Common myeloid progenitor, CD34-positive (primary cell): ENCODE data around the gene NUP133.
"Not testable (repeated sequence)": the region's sequence is repeated elsewhere in the genome, so short reads cannot be mapped to it uniquely, and the experiment has no call there.

Experiments used
- CTCF ChIA-PET: fragments of 350-600 bp; sonication (Branson Sonifier 250); formaldehyde crosslinking; loops from one replicate; lab custom pipeline; 2021; ENCODE audit warnings: antibody characterized with exemption; lab: Charles Lee
- POLR2A ChIA-PET: fragments of 350-600 bp; sonication (Branson Sonifier 250); formaldehyde crosslinking; loops from one replicate; lab custom pipeline; 2021; ENCODE audit warnings: antibody characterized with exemption; lab: Charles Lee
- DNase-seq, 3 donors: peaks; one replicate each; pipeline versions ENCODE4 v3.0.0 to v3.0.0-alpha.2; 2013
- H3K27ac ChIP-seq, 2 experiments: 1 replicate in 1 of 2; 2 replicates in 1 of 2; pipeline ENCODE4 v1.7.0; 2013; ENCODE audit warnings: inconsistent platforms in 2 of 2, low read length in 2 of 2, mild to moderate bottlenecking in 2 of 2, low read depth in 1 of 2, moderate library complexity in 1 of 2; ENCODE audit not compliant: severe bottlenecking in 2 of 2, insufficient read depth in 1 of 2, poor library complexity in 1 of 2
- H3K27me3 ChIP-seq, 5 experiments: replicated peaks in 2 of 5; 1 replicate in 3 of 5; 2 replicates in 2 of 5; pipeline versions ENCODE4 v1.6.1 to v1.7.0; 2013; ENCODE audit warnings: low read length in 4 of 5, mild to moderate bottlenecking in 2 of 5, moderate library complexity in 2 of 5, inconsistent platforms in 1 of 5; ENCODE audit not compliant: insufficient read depth in 5 of 5, control insufficient read depth in 4 of 5
- H3K36me3 ChIP-seq, 4 experiments: 1 replicate in 2 of 4; 2 replicates in 2 of 4; pipeline versions ENCODE4 v1.6.1 to v1.7.0; 2013; ENCODE audit warnings: low read length in 3 of 4, control low read depth in 1 of 4, mild to moderate bottlenecking in 1 of 4; ENCODE audit not compliant: control insufficient read depth in 4 of 4, insufficient read depth in 4 of 4
- H3K4me1 ChIP-seq, 4 experiments: 1 replicate in 3 of 4; 2 replicates in 1 of 4; pipeline versions ENCODE4 v1.6.1 to v1.7.1; 2013; ENCODE audit warnings: low read length in 3 of 4, mild to moderate bottlenecking in 3 of 4, control low read depth in 1 of 4, inconsistent platforms in 1 of 4, moderate library complexity in 1 of 4; ENCODE audit not compliant: control insufficient read depth in 4 of 4, insufficient read depth in 4 of 4; ENCODE audit errors: control extremely low read depth in 1 of 4
- H3K4me3 ChIP-seq, 7 experiments: 1 replicate in 4 of 7; 2 replicates in 3 of 7; pipeline versions ENCODE4 v1.5.1 to v1.7.0; 2013; ENCODE audit warnings: mild to moderate bottlenecking in 7 of 7, low read length in 6 of 7, moderate library complexity in 6 of 7, inconsistent platforms in 2 of 7, low read depth in 2 of 7, control low read depth in 1 of 7; ENCODE audit not compliant: insufficient read depth in 4 of 7, control insufficient read depth in 1 of 7; ENCODE audit errors: extremely low read depth in 1 of 7
- H3K9me3 ChIP-seq, 5 experiments: 1 replicate in 4 of 5; 2 replicates in 1 of 5; pipeline versions ENCODE4 v1.6.1 to v1.7.1; 2013; ENCODE audit warnings: low read length in 4 of 5, mild to moderate bottlenecking in 2 of 5, inconsistent platforms in 1 of 5, low read depth in 1 of 5, moderate library complexity in 1 of 5; ENCODE audit not compliant: control insufficient read depth in 4 of 5, insufficient read depth in 2 of 5; ENCODE audit errors: control extremely low read depth in 1 of 5
- WGBS: methylation state at CpG from one replicate; pipeline ENCODE4 v1.1.5; 2013; ENCODE audit not compliant: insufficient coverage; 5-methylcytosine and 5-hydroxymethylcytosine counted together

Gene NUP133

DNA sequence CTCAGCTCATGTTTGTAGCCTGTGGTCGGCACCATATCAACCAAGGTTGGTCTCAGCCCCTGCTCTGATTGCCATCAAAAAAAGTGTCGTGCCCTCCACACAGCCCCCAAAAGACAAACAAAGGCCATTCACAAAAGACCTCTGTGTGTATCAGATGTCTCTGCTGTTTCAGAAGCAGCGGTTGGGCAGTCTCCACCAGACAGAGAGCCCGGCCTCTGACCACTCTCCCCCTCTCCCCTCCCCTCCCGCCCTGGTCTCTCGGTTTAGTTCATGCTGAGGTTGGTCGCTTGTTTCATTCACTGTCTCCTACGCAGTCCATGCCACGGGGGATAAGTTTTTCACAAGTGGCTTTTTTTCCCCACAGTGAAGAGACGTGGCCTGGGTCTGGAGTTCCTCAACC lies 101.3 kb downstream of the NUP133 start:
- WGBS, result 15% methylated on average over 9 of the region's 10 CpGs
- Histone ChIP-seq H3K36me3 (no peaks in the 10 kb centered on the region), H3K4me3 (peak overlapping the region in 5 of 7 experiments; percentile 25 to 63 (median 56)), H3K4me1 (peaks cover 4 to 30% (median 29%) of the 10 kb centered on the region in 4 experiments), H3K9me3 (no peaks in the 10 kb centered on the region), H3K27me3 (peaks cover 4 to 82% (median 27%) of the 10 kb centered on the region in 5 experiments), H3K27ac (no peak overlapping the region)
- ChIA-PET POLR2A (no interaction called here), CTCF (no interaction called here)
- peak in 2 of 3 donors; percentile 7 to 18 for DNase-seq

GRCh38 chr1:229403573-229403972 lies 104.6 kb downstream of the NUP133 start:
- WGBS, result 88% methylated on average over 8 of the region's 8 CpGs
- H3K4me1 ChIP-seq, result peaks cover 0 to 11% (median 10%) of the 10 kb centered on the region in 4 experiments
- H3K27ac ChIP-seq, result no peak overlapping the region
- ChIA-PET POLR2A (interaction anchor here (0.5 kb wide), 2 partner anchors 58 to 944 kb away, joined by 3 to 4 read pairs; no protein-coding TSS in a partner anchor), CTCF (no interaction called here)
- H3K4me3 ChIP-seq, result no peak overlapping the region
- H3K9me3 ChIP-seq, result no peaks in the 10 kb centered on the region
- H3K27me3 ChIP-seq, result peaks cover 6 to 72% (median 17%) of the 10 kb centered on the region in 5 experiments
- DNase-seq, result no peak
- no peaks in the 10 kb centered on the region for H3K36me3 ChIP-seq

DNA sequence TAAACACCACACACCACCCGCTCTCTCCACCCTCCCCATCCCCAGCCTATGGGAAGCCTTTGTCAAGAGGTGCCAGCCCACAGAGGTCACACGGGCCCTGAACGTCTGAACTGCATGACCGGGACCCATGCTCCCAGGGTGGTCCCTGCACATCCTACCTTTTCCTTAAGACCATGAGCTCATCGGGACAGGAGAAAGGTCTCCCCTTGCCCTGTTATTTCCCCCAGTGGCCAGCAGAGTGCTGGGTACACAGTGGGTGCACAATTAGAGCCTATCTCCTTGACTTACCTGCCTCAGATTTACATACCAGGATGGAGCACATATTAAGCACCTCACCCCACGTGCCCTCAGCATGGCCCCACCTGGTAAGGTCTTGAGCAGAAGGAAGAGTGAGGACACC lies 105.1 kb downstream of the NUP133 start:
- CTCF ChIA-PET, result no interaction called here
- POLR2A ChIA-PET, result no interaction called here

DNA sequence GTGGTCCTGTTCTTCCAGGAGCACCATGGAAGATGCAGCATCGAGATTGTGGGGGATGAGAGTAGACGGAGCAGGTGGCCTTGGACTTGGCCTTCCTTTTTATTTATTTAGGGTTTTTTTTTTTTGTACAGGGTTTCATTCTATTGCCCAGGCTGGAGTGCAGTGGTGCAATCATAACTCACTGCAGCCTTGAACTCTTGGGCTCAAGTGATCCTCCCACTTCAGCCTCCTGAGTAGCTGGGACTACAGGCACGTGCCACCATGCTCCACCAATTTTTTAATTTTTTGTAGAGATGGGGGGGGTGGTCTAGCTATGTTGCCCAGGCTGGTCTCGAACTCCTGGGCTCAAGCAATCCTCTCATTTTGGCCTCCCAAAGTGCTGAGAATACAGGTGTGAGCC lies 105.8 kb downstream of the NUP133 start:
- peaks cover 4 to 61% (median 13%) of the 10 kb centered on the region in 5 experiments for H3K27me3 ChIP-seq
- WGBS, result 100% methylated on average over 2 of the region's 4 CpGs
- H3K36me3 ChIP-seq, CTCF ChIA-PET, POLR2A ChIA-PET, H3K27ac ChIP-seq, H3K4me1 ChIP-seq, H3K9me3 ChIP-seq, DNase-seq, H3K4me3 ChIP-seq: not testable (repeated sequence)

More for the DNA sequence above, 105.1 kb downstream of the NUP133 start:
- H3K9me3 ChIP-seq, result no peaks in the 10 kb centered on the region
- DNase-seq, result no peak
- H3K36me3 ChIP-seq, result no peaks in the 10 kb centered on the region
- WGBS, result 63% methylated on average over 5 of the region's 6 CpGs
- H3K27me3 ChIP-seq, result peaks cover 6 to 66% (median 15%) of the 10 kb centered on the region in 5 experiments
- no peak overlapping the region for H3K4me3 ChIP-seq
- no peak overlapping the region for H3K27ac ChIP-seq
- H3K4me1 ChIP-seq, result peaks cover 0 to 11% (median 9%) of the 10 kb centered on the region in 4 experiments

DNA sequence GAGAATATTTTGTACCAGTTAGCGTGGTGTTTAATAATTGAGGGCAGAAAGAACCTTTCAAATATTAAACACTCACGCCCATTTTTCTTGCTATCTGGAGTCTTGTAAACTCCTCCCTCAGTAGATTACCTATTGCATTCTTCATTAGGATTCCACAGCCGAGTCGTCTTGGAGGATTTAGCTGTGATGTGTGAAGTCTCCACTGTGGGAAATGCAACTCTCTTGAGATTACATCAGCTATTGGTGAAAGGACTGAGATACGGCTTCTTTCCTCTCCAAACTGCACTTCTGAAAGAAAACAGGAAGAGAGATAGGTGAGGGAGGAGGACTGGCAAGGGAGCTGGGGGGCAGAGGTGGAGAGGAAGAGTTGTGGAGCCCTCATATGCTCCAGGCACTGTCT lies 110.4 kb downstream of the NUP133 start:
- ChIA-PET POLR2A (no interaction called here), CTCF (interaction anchor here (0.9 to 1.1 kb wide), 2 partner anchors 12 to 33 kb away, joined by 4 read pairs; no protein-coding TSS in a partner anchor)
- H3K9me3 ChIP-seq, result no peaks in the 10 kb centered on the region
- no CpG with 5 or more reads among the region's 5 CpGs for WGBS
- no peaks in the 10 kb centered on the region for H3K4me1 ChIP-seq
- H3K4me3 ChIP-seq, result no peak overlapping the region
- no peak overlapping the region for H3K27ac ChIP-seq
- no peaks in the 10 kb centered on the region for H3K36me3 ChIP-seq
- no peak for DNase-seq
- H3K27me3 ChIP-seq, result peaks cover 2 to 34% (median 6%) of the 10 kb centered on the region in 5 experiments

- ChIA-PET CTCF (interaction anchor here (0.9 to 1.1 kb wide), 2 partner anchors 13 to 34 kb away, joined by 4 read pairs; no protein-coding TSS in a partner anchor), POLR2A (no interaction called here)
- Histone ChIP-seq H3K27me3 (peaks cover 2 to 28% (median 4%) of the 10 kb centered on the region in 5 experiments), H3K4me1 (no peaks in the 10 kb centered on the region), H3K27ac (no peak overlapping the region), H3K9me3 (no peaks in the 10 kb centered on the region), H3K4me3 (no peak overlapping the region), H3K36me3 (no peaks in the 10 kb centered on the region)
- 31% methylated on average over 11 of the region's 11 CpGs for WGBS
- DNase-seq, result peak in 2 of 3 donors; percentile 13 to 33
Measured at GRCh38 chr1:229396585-229397206, 111.4 kb downstream of the NUP133 start.

DNA sequence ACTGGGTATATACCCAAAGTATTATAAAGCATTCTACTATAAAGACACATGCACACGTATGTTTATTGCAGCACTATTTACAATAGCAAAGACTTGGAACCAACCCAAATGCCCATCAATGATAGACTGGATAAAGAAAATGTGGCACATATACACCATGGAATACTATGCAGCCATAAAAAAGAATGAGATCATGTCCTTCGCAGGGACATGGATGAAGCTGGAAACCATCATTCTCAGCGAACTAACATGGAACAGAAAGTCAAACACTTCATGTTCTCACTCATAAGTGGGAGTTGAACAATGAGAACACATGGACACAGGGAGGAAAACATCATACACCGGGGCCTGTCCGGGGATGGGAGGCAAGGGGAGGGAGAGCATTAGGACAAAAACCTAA lies 113.6 kb downstream of the NUP133 start:
- WGBS, result 95% methylated on average over 3 of the region's 5 CpGs
- H3K4me1 ChIP-seq, CTCF ChIA-PET, H3K4me3 ChIP-seq, POLR2A ChIA-PET, H3K9me3 ChIP-seq, DNase-seq, H3K27ac ChIP-seq, H3K36me3 ChIP-seq: not testable (repeated sequence)
- peaks cover 0 to 27% (median 6%) of the 10 kb centered on the region in 5 experiments for H3K27me3 ChIP-seq
